Nephron (organoid): ENCODE data around the gene CES3.

Experiments
- H3K27ac Mint-ChIP-seq, 3 experiments: 2 replicates each; pipeline ENCODE4 v1.8.0; 2020; ENCODE audit warnings: mixed read lengths in 3 of 3, mild to moderate bottlenecking in 2 of 3, moderate library complexity in 1 of 3
- H3K27me3 Mint-ChIP-seq: 2 replicates; pipeline ENCODE4 v1.8.0; 2021; ENCODE audit warnings: low read depth, mild to moderate bottlenecking, moderate library complexity, mixed read lengths
- H3K36me3 Mint-ChIP-seq: 2 replicates; pipeline ENCODE4 v1.8.0; 2020; ENCODE audit warnings: low read depth, mixed read lengths
- H3K4me1 Mint-ChIP-seq: 2 replicates; pipeline ENCODE4 v1.8.0; 2020; ENCODE audit warnings: mixed read lengths
- H3K4me3 Mint-ChIP-seq, 3 experiments: 2 replicates each; pipeline ENCODE4 v1.8.0; 2020; ENCODE audit warnings: mild to moderate bottlenecking in 3 of 3, mixed read lengths in 3 of 3, moderate library complexity in 2 of 3
- H3K9me3 Mint-ChIP-seq: 2 replicates; pipeline ENCODE4 v1.8.0; 2020; ENCODE audit warnings: mixed read lengths
- CTCF ChIP-seq, 3 experiments: fragments of 200-600 bp; sonication (generic); IDR thresholded peaks; one replicate each; pipeline ENCODE4 v1.5.0; 2021; ENCODE audit warnings: antibody characterized with exemption in 3 of 3; ENCODE audit not compliant: unreplicated experiment in 3 of 3

Gene CES3

GRCh38 chr16:66927918-66928649 lies 33.0 kb upstream of the CES3 start:
- Mint-ChIP-seq H3K27ac (no peak overlapping the region), H3K9me3 (no peaks in the 10 kb centered on the region), H3K4me1 (peaks cover 24% of the 10 kb centered on the region), H3K27me3 (peaks cover 48% of the 10 kb centered on the region), H3K36me3 (peaks cover 7% of the 10 kb centered on the region), H3K4me3 (no peak overlapping the region)
- no peak for TF ChIP-seq CTCF (IDR thresholded peaks at IDR 0.05; ENCODE audit: unreplicated experiment in 3 of 3)

- Mint-ChIP-seq H3K27ac (no peak overlapping the region), H3K4me1 (peaks cover 24% of the 10 kb centered on the region), H3K4me3 (no peak overlapping the region), H3K36me3 (peaks cover 8% of the 10 kb centered on the region), H3K27me3 (peaks cover 40% of the 10 kb centered on the region), H3K9me3 (no peaks in the 10 kb centered on the region)
- TF ChIP-seq CTCF (IDR thresholded peaks at IDR 0.05; ENCODE audit: unreplicated experiment in 3 of 3) = peak in 2 of 3 experiments; percentile 30 to 36
These were observed 32.2 kb upstream of the CES3 start for GRCh38 chr16:66928702-66929388.

GRCh38 chr16:66930189-66930588 lies 30.9 kb upstream of the CES3 start:
- Mint-ChIP-seq H3K4me3 (peak overlapping the region; percentile 23 to 67 (median 26)), H3K4me1 (peaks cover 27% of the 10 kb centered on the region), H3K27me3 (peaks cover 29% of the 10 kb centered on the region), H3K36me3 (peaks cover 10% of the 10 kb centered on the region), H3K27ac (no peak overlapping the region), H3K9me3 (no peaks in the 10 kb centered on the region)
- TF ChIP-seq CTCF (IDR thresholded peaks at IDR 0.05; ENCODE audit: unreplicated experiment in 3 of 3) = no peak

- no peak for TF ChIP-seq CTCF (IDR thresholded peaks at IDR 0.05; ENCODE audit: unreplicated experiment in 3 of 3)
- Mint-ChIP-seq H3K27ac (no peak overlapping the region), H3K27me3 (peaks cover 14% of the 10 kb centered on the region), H3K4me3 (peak overlapping the region; percentile 94 to 99 (median 99)), H3K9me3 (no peaks in the 10 kb centered on the region), H3K4me1 (peaks cover 25% of the 10 kb centered on the region), H3K36me3 (peaks cover 10% of the 10 kb centered on the region)
These were observed 29.4 kb upstream of the CES3 start for GRCh38 chr16:66931665-66932064.

- H3K27me3 Mint-ChIP-seq = peaks cover 10% of the 10 kb centered on the region
- H3K4me1 Mint-ChIP-seq = peaks cover 28% of the 10 kb centered on the region
- no peak overlapping the region for H3K27ac Mint-ChIP-seq
These were observed 29.0 kb upstream of the CES3 start for GRCh38 chr16:66932076-66932475.

More at GRCh38 chr16:66932076-66932475, 29.0 kb upstream of the CES3 start:
- TF ChIP-seq CTCF (IDR thresholded peaks at IDR 0.05; ENCODE audit: unreplicated experiment in 3 of 3) = no peak
- Mint-ChIP-seq H3K4me3 (peak overlapping the region; percentile 94 to 99 (median 99)), H3K36me3 (peaks cover 10% of the 10 kb centered on the region), H3K9me3 (no peaks in the 10 kb centered on the region)
